Erythroblast (primary cell): ENCODE data around the gene ADAM10.
A peak's percentile ranks its signal among the peaks of the same experiment; 100 is the strongest.

Experiments
- DNase-seq, 2 experiments: peaks; one replicate each; lab custom pipeline; 2025; lab: John Stamatoyannopoulos, UW
- GATA1 ChIP-seq: IDR thresholded peaks from 2 replicates; pipeline ENCODE4 v1.6.1; 2011; ENCODE audit warnings: low read depth, mild to moderate bottlenecking, control low read depth, low read length, moderate library complexity
- POLR2A ChIP-seq: IDR thresholded peaks from 2 replicates; pipeline ENCODE4 v1.6.1; 2011; ENCODE audit warnings: mild to moderate bottlenecking, low read length

ADAM10 gene

DNA sequence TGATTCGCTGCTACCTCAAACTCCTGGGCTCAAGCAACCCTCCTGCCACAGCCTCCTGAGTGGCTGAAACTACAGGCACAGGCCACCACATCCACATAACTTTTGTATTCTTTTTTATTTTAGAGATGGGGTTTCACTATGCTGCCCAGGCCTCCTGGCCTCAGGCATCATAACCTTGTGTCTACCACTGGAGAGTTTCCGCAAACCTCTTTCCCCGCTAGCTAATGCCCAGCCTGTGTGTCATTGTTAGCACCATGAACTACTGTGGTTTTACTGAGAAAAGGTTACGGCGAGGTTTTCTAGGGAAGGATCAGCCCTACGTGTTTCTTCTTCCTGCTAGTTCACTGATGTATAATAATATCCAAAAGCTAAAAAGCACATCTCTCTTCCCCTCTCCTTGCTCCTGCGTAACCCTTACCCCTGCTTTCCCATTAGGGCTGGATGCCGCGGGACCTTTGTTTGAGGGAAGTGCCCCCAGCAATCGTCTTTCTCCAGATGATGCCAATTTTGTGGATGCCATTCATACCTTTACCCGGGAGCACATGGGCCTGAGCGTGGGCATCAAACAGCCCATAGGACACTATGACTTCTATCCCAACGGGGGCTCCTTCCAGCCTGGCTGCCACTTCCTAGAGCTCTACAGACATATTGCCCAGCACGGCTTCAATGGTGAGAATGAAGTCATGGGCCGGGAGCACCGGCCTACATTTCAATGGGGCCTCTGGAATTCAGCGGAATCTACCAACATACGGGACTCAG lies 204.0 kb downstream of the ADAM10 start:
- no peak for DNase-seq
- TF ChIP-seq POLR2A (no peak), GATA1 (no peak)

DNA sequence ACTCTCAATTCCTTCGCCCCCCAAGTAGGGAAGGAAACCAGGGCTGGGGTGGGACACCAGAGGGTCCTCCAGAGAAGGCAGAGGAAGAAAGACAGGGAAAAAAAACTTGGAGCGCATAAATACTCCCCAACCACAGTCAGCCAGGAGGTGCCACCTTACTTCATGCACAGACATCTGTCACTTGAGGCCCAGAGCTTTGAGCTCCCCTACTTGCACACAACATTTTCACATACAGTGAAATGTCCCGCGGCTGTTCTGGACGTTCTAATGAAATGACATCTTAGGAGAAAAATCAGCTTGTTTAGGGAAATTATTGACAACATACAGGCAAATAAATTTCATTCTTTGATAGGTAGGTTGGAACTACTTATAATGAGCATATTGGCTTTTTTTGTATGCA lies 204.8 kb downstream of the ADAM10 start:
- TF ChIP-seq GATA1 (no peak), POLR2A (no peak)
- no peak for DNase-seq

DNA sequence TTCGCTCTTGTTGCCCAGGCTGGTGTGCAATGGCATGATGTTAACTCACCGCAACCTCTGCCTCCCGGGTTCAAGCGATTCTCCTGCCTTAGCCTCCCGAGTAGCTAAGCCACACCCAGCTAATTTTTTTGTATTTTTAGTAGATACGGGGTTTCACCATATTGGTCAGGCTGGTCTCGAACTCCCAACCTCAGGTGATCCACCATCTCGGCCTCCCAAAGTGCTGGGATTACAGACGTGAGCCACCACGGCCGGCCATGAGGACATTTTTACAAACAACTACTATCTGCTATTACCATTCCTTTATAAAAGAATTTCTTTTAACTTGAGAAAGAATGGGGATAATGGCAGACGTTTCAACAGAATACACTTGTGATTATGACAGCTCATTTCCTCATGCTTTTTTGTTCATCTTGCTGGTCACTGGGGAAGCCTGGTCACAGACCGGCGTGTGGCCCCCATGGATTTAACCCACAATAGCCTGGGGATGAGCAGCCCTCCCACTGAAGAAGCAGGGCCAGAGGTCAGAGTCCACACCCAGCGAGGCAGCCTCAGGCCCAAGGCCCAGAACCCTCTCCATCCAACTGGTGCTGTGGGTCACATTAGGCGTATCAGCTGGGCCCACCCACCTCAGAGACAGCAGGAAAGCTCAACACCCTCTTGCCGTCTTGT lies 205.7 kb downstream of the ADAM10 start:
- DNase-seq, result peak; percentile 6 to 29

DNA sequence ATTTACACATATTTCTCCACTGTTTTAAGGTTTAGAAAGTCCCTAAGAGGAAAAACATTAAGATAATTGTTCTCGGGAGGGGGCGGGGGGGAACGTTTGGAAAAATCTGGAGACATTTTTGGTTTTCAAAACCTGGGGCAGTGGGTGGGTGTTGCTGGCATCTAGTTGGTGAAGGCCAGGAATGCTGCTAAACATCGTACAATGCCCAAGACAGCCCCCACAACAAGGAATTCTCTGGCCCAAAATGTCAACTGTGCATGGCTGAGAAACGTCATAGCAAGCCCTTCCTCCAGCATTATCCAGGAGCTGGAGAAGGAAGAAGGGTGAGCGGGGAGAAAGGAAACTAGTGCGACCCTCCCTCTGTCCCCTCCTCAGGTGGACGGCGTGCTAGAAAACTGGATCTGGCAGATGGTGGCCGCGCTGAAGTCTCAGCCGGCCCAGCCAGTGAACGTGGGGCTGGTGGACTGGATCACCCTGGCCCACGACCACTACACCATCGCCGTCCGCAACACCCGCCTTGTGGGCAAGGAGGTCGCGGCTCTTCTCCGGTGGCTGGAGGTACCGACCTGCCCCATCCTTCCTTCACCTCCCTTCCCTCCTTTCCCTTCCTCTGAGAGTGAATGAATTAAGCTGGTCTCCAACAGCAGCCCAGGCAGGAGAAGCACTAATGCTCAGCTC lies 208.0 kb downstream of the ADAM10 start:
- no peak for TF ChIP-seq POLR2A
- no peak for TF ChIP-seq GATA1
- DNase-seq, result no peak

More for the DNA sequence above, 205.7 kb downstream of the ADAM10 start:
- no peak for TF ChIP-seq POLR2A
- TF ChIP-seq GATA1, result no peak

DNA sequence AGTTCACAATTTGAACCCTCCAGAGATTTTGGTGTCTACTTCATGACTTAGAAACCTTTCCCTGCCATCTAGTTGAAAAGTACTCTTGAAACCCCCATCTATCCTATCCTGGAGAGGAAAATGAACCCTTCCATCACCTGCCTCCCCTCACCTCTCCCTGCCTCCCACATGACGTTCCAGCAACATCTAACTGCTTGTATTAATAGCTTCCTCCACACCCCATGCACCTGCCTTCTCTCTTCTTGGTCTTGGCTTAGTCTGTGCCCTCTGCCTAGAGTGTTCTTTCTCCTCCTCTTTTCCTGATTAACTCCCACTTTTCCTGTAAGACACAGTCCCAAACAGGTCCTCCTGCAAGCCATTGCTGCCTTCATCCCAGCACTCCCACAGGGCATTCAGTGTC lies 210.0 kb downstream of the ADAM10 start:
- no peak for TF ChIP-seq GATA1
- TF ChIP-seq POLR2A, result no peak
- DNase-seq, result no peak

GRCh38 chr15:58538901-58539300 lies 210.6 kb downstream of the ADAM10 start:
- no peak for DNase-seq
- TF ChIP-seq POLR2A (no peak), GATA1 (no peak)
